GM18909 (cell line): Measurements from ENCODE around the gene SPRR3.
A peak's percentile ranks its signal among the peaks of the same experiment; 100 is the strongest.

Source experiments
- ATAC-seq: cut with Tn5 transposase; IDR thresholded peaks from one replicate; pipeline ENCODE4 v1.9.1; 2021; ENCODE audit warnings: mild to moderate bottlenecking; ENCODE audit not compliant: unreplicated experiment, poor library complexity

SPRR3 gene, protein sequence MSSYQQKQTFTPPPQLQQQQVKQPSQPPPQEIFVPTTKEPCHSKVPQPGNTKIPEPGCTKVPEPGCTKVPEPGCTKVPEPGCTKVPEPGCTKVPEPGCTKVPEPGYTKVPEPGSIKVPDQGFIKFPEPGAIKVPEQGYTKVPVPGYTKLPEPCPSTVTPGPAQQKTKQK

DNA sequence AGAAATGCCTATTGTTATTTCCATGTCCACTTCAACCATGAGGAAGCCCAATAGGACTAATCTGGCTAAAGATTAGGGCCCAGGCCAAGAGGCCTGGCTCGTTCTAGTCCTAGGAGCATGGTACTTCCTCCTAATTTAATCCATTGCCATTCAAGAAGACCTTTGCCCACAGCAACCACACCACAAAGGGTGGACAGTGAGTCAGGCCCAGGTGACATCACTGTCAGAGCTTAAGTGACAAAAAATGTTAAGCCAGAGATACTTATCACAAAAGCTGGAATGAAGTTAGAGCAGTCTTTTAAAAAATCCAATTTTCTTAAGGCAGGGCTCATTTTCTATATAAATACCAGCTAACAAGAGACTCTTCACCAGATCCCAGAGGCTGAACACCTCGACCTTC is at the start of gene SPRR3:
Gene SPRR3, plus strand, starts transcription at position 368 of the 400 bp plus-strand sequence. CDS start 1,272 bp downstream, outside the sequence.
- ATAC-seq: no peak

DNA sequence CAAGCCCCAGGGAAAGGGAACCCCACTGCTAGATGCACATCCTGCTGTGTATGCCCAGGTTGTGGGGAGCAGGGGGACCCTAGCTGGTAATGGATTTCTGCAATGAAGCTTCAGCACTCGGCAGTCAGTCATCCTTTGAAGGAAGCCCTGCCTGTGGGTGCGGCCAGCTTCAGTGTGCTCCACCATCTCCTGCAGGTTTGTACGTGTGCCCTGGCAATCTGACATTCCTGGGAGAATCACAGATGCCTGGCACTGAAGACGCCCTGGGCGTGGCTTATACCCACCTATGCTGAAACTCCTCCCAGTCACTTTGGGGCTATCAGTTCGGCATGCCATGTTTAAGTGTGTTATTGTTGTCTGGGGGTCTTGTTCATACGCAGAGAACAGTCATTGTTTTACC is 47.8 kb upstream of the SPRR3 start:
- no peak for ATAC-seq

DNA sequence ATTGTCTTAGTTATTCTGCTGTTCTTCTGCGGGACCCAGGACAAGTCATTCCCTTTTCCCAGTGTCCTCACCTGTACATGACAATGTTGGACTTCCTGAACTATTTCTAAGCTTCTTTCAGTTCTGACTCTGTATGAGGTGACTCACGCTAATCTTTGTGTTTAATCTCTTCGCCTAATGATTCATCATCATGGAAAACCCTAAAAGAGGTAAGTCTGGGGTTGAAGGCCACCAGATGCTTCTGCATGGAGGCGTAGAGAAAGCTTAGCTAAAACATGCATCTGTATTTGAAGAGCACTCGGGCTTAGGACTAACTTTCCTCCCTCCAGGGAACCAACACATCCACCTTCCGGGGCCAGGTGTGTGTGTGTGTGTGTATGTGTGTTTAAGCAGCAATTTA is 47.1 kb upstream of the SPRR3 start:
- no peak for ATAC-seq

DNA sequence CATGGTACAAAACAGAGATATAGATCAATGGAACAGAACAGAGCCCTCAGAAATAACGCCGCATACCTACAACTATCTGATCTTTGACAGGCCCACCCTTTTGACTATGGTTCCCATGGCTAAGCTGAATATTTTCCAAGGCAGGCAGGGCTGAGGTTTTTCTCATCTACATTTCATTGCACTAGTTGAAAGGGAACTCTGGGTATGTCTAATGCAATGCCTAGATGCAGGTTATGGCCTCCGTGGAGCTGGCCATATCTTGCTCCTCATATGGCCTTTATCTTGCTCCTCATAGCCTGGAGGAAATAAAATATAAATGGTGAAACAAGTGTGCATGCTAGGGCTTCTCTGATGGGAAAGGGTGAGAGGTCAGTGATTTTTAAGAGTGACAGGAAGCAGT is 44.0 kb upstream of the SPRR3 start:
- no peak for ATAC-seq

DNA sequence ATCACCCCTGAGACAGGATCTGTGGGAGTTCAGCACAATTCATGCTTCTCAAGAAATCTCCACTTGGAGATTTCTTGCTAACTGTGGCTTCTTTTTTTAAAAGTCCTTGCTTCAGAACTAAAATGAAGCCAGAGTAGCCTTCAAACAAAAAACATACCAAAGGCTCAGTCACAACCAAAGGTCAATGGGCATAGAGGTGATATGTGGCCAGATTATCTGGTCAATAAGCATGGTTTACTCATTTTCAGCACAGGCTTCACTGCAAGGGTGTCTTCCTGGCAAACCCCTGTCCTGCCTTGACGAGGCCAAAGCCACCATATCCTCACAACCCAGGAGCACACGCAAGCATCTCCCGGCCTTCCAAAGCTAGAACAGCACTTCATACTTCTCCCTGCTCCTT is 42.3 kb upstream of the SPRR3 start:
- ATAC-seq: no peak

DNA sequence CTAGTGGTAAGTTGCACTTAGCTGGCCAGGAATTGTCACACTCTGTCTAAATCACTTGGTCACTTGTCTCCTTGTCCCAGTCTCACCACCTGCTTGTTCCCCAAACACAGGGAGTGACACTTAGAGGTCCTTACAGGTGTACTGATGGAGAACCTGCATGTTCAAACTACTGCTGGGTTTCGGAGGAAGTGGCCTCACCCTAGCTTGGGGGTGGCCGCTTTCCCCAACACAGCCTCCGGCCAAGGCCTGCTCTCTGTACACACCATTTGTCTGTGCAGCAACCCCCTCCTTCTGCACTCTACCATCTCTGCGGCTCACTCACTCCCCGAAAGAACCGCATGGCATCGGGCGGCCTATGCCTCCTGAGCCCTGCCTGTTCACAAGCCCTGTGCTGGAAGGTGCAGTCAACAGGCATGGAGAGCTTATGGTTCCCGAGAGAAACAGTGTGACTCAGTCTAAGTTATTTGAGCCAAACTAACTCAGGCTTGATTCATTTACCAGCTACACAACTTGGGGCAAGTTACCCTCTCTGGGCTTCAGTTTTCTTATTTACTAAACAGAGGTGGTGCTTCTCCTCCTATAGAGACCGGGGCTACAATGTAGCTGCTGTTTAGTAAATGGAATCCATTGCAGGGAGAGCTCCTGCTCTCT is 41.6 kb upstream of the SPRR3 start:
- ATAC-seq: no peak

DNA sequence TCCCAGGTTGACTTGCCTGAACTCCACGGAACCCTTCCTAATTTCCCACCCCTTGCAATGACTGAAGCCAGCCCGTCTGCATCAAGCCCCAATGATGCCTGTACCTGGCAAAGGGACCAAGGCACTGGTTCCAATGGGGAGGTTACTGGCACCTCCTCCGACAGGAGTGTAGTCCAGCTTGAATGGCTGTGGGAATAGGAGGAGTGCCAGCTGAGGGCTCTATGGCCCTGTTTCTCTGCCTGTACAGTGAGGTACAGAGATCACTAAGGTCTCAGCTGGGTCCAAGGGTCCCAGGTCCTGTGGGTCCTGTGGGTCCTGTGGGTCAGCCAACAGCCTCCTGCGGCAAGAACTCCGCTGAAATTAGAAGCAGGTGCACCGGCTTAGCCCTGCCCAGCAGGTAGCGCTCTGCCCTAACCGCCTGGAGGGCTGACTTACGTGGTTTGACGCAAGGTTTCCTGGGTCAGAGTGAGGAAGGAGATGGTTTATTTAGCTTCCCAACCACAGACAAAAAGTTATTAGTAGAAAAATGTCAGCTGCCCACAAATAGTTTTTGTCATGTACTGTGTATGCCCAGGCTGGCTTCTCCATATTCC is 41.0 kb upstream of the SPRR3 start:
- no peak for ATAC-seq

DNA sequence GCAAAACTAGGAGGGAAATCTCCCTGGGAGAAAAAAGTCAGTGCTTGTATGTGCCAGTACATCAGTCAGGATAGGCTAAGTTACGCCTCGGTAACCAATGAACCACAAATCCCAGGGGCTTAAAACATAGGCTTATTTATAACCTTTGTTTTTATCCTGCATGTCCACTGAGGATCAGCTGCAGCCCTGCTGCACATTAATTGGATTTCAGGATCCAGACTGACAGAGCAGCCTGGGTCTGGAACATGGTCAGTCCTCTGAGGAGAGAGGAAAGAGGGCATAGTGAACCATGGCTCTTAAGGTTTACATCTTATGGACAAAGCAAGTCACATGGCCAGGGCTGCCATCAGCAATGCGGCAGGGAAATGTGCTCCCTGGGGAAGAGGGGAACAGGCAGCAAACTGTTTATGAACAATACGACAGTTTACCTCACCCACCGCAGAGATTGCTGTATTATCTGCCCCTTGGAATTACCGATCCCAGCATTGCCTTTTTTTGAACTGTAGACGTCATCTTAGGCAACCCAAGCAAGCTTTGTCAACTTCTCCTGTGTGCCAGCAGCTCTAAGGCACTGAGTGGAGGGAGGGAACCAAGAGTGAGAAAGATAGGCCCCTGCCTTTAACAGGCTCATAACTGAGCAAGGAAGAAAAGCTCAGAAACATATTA is 40.2 kb upstream of the SPRR3 start:
- ATAC-seq: no peak

DNA sequence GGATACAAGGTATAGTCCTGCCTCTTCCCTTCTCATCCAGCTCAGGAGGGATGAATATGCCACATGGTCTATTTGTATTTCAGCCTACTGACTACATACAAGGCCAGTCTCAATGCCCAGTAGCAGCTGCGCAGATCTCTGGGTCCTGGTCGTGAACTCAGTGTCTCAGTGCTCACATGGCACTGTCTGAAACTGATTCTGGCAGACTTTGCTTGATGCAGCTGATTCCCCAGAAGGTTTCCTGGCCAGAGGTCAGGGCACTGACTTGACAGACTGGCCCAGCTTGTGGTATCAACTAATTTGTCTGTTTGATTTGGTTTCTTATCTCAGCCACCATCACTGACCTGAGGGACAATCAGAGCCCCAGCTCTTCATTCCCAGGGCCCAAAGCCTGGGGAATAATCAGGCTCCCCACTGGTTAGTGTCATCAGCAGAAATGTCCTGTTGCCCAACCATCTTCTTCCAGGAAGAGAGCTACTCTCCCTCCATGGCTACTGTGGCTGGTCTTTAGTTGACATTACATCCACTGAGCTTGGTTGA is 38.6 kb upstream of the SPRR3 start:
- ATAC-seq: no peak

DNA sequence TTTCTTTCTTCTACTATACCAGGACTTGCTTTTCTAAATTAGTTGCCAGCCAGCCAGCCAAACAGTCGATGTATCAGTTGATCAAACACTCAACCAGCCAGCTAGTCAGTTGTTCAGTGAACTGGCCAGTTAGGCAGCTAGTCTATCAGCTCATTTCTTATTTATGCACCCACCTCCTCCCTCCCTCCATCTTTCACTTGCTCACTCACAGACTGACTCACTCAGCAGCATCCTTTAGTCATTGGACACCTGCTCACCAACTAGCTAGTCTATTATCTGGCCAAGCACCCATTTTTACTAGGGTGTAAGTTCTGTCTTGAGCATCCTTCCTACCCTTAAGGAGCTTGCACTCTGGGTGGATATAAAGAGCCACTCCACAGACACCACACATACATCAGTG is 37.0 kb upstream of the SPRR3 start:
- ATAC-seq: no peak

DNA sequence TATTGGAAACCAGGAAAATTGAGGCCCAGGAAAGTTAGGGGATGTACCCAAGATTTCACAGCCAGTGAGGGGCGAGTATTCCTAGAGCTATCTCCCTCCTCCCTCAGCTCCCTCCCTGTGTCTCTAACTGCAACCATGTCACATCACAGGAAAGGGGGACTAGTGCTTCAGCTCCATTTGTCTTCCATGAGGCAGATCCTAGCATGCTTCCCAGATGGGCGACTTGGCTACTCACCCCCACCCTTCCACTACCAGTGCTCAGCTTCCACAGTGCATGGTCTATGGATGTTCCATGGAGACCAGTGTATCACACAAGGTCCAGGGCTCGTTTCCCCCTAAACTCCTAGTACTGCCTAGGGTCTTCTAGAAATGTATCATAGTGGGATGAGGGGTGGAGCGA is 35.7 kb upstream of the SPRR3 start:
- ATAC-seq: no peak

DNA sequence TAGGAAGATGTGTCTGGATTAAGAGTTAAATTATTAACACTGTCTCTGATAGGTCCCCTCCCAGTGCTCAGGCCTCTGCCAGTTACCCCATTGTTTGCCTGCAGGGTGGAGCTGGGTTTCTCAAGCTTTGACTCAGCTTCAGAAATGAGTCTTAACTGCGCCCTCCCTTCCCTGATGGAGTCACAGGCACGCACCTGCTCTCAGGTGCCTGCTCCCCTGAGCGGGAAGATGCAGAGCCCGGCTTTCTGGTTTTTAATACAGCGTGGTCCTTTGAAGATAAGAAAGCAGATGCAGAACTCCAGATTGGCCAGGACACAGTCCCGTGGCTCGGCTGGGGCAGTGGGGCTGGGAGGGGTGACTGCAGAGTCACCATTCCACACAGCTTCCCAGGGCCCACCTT is 34.3 kb upstream of the SPRR3 start:
- ATAC-seq: no peak

DNA sequence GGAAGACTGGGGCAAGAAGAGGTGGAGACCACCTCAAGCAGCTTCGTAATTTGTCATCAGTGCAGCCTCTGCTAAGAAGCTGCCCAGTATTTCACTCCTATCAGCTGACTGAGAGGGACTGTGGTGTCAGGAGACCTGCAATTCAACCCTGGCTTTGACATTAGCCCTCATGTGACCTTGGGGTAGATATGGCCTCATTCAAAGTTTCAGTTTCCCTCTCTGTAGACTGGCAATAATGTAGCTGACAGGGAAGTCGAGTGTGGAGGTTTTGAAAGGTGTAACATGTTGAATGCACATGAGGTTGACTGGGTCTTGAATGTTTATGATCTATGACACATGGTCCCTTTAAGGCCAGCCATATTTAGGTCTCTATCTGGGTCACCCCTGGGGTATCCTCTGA is 33.3 kb upstream of the SPRR3 start:
- peak; percentile 90 for ATAC-seq

DNA sequence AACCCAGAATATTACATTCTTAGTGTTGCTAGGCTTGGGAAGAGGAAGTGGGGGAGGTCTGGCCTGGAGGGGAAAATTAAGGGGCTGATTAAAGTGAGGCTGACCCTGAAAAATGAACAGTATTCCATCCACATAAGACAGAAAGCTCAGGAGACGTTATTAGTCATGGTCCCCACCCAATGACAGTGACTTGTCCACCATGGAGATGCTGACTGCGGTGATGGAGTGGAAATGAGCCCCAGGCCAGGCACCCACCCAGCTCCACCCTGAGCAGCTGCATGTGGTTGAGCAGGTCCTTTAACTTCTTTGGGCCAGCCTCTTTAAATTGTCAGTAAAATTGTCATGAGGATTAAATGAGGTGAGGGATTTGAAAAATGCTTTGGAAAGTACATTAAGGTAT is 32.5 kb upstream of the SPRR3 start:
- ATAC-seq: no peak

DNA sequence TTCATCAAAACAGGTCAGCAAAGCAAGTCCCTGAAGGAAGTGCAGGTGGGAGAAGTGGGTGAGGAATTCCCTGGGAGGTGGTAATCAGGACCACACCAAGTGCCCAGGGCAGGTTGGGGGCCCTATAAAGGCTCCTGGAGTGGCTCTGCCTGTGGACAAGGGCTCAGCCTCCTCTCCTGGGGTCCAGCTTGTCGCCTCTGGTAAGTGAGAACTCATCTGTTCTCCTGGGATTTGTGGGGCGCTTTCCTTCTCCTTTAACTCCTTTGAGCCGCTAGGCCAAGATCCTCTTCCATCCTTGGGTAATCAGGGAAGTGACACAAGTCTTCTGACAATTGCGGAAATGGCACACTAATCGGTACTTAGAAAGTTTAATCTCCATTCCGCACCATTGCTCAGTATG is 31.1 kb upstream of the SPRR3 start, which contains the start of gene SPRR4:
Gene SPRR4, plus strand, starts transcription at position 154 of the 400 bp plus-strand sequence. CDS start 1,243 bp downstream, outside the sequence.
- no peak for ATAC-seq

DNA sequence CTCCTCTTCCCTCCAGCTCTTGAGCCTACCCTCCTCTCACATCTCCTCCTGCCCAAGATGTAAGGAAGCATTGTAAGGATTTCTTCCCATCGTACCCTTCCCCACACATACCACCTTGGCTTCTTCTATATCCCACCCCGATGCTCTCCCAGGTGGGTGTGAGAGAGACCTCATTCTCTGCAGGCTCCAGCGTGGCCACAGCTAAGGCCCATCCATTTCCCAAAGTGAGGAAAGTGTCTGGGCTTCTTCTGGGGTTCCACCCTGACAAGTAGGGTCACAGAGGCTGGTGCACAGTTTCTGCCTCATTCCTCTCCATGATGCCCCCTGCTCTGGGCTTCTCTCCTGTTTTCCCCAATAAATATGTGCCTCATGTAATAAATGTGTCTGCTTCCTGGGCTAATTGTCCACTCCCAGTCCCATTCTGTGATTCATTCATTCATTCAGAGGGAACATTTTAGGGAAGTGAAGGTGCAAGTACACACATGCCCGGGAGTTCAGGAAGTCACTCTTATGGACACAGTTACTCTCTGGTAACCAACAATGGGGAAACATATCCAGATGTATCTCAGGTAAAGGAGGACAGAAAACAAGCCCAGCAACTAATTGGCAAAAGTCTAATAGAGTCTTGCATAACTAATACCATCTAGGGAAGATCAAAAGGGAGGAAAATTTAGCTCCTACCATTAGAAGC is 29.2 kb upstream of the SPRR3 start:
- ATAC-seq: no peak

DNA sequence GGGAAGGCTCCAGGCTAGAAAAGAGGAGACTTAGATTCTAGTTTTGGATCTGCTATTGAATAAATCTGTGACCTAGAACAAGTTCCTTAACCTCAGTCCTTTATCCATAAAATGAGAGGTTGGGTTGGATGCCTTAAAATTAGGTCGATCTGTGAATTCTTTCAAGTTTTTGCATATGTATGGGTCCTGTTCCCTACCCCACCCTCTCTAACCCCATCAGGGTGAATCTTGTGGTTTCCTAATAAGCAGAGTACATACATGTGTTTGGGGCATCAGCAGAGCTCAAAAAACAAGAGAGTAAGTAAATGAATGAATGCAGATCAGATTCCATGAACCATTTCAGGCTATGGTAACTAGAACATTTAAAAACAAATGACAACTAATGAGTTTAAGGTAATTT is 24.9 kb upstream of the SPRR3 start:
- ATAC-seq: no peak

DNA sequence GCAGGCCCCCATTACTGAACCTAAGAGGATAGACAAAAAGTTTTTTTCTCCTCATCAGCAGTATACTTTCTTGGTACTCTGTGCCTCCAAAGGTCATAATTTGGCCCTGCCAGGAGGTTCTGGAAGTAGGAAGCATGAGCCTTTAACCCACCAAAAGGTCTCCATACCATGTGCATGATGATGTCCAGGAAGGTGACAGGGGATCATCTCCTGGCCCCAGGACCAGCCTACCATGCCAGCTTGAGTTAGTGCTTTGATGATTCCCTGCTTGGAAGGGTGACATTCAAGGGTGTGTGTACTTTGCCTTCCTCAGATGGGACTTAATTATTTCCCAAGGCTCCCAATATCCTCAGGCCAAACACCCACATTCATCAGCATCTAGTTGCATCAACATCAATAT is 23.9 kb upstream of the SPRR3 start:
- ATAC-seq: no peak

DNA sequence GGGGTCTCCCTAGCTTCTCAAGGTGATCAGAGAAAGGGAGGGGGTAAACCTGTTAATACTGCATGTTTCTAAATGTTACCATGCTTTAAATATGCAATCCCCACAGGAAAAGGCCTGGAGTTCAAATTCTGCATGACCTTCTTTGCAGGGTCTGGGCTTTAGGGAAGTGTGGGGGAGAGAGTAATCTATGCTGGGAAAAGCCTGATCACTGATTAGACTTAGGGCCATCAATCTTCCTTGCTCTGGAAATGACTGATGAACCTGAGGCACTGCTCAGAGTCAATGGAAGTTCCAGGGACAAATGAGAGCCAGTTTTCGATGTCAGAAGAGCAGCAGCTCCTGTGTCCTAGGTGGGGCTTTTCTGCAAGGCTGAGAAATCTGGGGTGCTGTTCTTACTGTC is 20.9 kb upstream of the SPRR3 start:
- ATAC-seq: no peak

DNA sequence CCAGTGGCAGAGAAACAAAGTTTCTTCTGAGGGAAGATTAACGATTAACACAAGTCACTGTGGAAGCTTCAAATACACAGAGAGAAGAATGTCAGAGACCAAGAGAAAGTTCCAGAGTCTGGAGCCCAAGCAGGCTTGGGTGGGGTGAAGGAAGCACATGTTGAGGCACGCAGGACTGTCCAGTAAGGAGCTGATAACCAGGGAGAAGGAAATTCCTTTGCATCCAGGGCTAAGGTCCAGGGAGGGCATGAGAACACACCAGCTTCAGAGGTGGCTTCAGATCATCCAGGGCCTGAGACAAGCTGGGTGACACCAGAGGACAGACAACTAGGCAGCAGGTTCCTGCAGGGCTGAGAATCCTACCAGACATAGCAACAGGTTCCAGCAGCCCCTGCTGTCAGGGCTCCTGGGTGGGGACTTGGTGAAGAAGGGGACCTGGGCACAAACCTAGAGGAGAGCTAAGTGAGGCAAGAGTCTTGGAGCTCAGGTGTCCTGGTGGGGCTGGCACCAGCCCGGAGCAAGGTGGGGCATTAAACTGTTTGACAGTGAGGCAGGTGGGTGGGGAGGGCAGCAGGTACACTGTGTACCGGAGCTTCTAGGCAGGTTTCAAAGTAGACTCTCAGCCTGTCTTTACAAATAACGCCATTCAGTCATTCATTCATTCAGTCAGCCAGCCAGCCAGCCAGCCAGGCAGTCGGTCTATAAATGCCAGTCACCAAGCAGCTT is 20.2 kb upstream of the SPRR3 start:
- no peak for ATAC-seq
